Dermis microvascular lymphatic vessel endothelial cell (primary cell): ENCODE results near the gene MYOM1. TPM values are rescaled to one million over a fixed set of nuclear protein-coding genes. Genes with fewer than 3 reads are reported as not detected.
"Not testable (repeated sequence)": the region's sequence is repeated elsewhere in the genome, so short reads cannot be mapped to it uniquely, and the experiment has no call there.

Source experiments
- DNase-seq, 2 donors: peaks; one replicate each; pipeline versions ENCODE4 v3.0.0 to v3.0.0-alpha.2; 2010; ENCODE audit warnings: low read depth in 2 of 2
- total RNA-seq: library from RNA; depleted of rRNA; stranded (reverse); fragments of >200 nt; gene quantifications from 2 replicates; pipeline ENCODE4 v1.2.1, GENCODE V29; 2014

Gene MYOM1
- total RNA-seq, 1 donor from 2014 or later, result 0.26 TPM

- DNase-seq, result no peak
Measured at GRCh38 chr18:3092727-3093126, 127.0 kb downstream of the MYOM1 start.

- peak; percentile 17 to 73 for DNase-seq
Measured at GRCh38 chr18:3089579-3089978, 130.2 kb downstream of the MYOM1 start.

GRCh38 chr18:3088449-3088848 lies 131.3 kb downstream of the MYOM1 start:
- DNase-seq, result peak; percentile 39 to 58

GRCh38 chr18:3086871-3087270 lies 132.9 kb downstream of the MYOM1 start:
- DNase-seq, result no peak

- no peak for DNase-seq
Measured at GRCh38 chr18:3085612-3086011, 134.2 kb downstream of the MYOM1 start.

GRCh38 chr18:3084206-3084605 lies 135.6 kb downstream of the MYOM1 start:
- DNase-seq, result peak in 1 of 2 donors; percentile 49

- DNase-seq, result peak in 1 of 2 donors; percentile 58
Measured at GRCh38 chr18:3083766-3084165, 136.0 kb downstream of the MYOM1 start.

GRCh38 chr18:3081584-3081991 lies 138.2 kb downstream of the MYOM1 start:
- DNase-seq, result peak in 1 of 2 donors; percentile 46

GRCh38 chr18:3079653-3080052 lies 140.1 kb downstream of the MYOM1 start:
- no peak for DNase-seq

GRCh38 chr18:3075491-3075890 lies 144.3 kb downstream of the MYOM1 start:
- DNase-seq, result no peak

- no peak for DNase-seq
Measured at GRCh38 chr18:3074087-3074486, 145.7 kb downstream of the MYOM1 start.

- DNase-seq, result not testable (repeated sequence)
Measured at GRCh38 chr18:3073353-3073752, 146.4 kb downstream of the MYOM1 start.

GRCh38 chr18:3071676-3072075 lies 148.1 kb downstream of the MYOM1 start:
- DNase-seq, result no peak

GRCh38 chr18:3069671-3070433 lies 149.9 kb downstream of the MYOM1 start:
- DNase-seq, result peak in 1 of 2 donors; percentile 64

- no peak for DNase-seq
Measured at GRCh38 chr18:3067722-3068121, 152.0 kb downstream of the MYOM1 start.

- DNase-seq, result no peak
Measured at GRCh38 chr18:3067165-3067661, 152.6 kb downstream of the MYOM1 start.

GRCh38 chr18:3066341-3067110 lies 153.2 kb downstream of the MYOM1 start:
- DNase-seq, result no peak

- DNase-seq, result not testable (repeated sequence)
Measured at GRCh38 chr18:3063766-3064165, 156.0 kb downstream of the MYOM1 start.

- DNase-seq, result peak in 1 of 2 donors; percentile 56
Measured at GRCh38 chr18:3062798-3063680, 156.7 kb downstream of the MYOM1 start.

- DNase-seq, result no peak
Measured at GRCh38 chr18:3061581-3062312, 158.0 kb downstream of the MYOM1 start.
